ENCODE data around the gene PTGER3.

PTGER3 gene

DNA sequence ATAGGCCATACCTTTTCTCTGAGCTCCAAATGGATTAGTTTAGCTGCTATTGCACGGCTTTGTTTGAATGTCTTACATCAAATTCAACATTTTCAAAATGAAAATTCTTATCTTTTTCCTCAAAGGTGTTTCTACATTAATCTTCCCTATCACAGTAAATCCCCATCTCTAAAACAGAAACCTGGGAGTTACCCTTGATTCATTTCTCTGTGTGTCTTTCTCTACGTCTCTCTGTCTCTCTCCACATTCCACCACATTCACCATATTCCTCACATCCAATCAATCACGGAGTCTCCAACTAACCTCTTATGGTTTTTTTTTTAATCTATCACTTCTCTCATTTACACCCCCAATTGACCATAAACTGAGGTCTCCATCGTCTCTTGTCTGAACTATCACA, 24.1 kb downstream of the PTGER3 start:
- no peaks in the 10 kb centered on the region for H3K36me3 ChIP-seq
- no peak overlapping the region for H3K4me3 ChIP-seq (ENCODE audit: low read depth in 1 of 2, low read length in 1 of 2)
- H3K27me3 ChIP-seq, result no peaks in the 10 kb centered on the region
- H3K4me1 ChIP-seq (ENCODE audit: control insufficient read depth in 1 of 2, insufficient read depth in 1 of 2, low read depth in 1 of 2, low read length in 1 of 2), result no peaks in the 10 kb centered on the region
- H3K9me3 ChIP-seq, result no peaks in the 10 kb centered on the region
- TF ChIP-seq, protein P1, sequence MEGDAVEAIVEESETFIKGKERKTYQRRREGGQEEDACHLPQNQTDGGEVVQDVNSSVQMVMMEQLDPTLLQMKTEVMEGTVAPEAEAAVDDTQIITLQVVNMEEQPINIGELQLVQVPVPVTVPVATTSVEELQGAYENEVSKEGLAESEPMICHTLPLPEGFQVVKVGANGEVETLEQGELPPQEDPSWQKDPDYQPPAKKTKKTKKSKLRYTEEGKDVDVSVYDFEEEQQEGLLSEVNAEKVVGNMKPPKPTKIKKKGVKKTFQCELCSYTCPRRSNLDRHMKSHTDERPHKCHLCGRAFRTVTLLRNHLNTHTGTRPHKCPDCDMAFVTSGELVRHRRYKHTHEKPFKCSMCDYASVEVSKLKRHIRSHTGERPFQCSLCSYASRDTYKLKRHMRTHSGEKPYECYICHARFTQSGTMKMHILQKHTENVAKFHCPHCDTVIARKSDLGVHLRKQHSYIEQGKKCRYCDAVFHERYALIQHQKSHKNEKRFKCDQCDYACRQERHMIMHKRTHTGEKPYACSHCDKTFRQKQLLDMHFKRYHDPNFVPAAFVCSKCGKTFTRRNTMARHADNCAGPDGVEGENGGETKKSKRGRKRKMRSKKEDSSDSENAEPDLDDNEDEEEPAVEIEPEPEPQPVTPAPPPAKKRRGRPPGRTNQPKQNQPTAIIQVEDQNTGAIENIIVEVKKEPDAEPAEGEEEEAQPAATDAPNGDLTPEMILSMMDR (IDR thresholded peaks at IDR 0.05), result no peak
- no peak overlapping the region for H3K27ac ChIP-seq

DNA sequence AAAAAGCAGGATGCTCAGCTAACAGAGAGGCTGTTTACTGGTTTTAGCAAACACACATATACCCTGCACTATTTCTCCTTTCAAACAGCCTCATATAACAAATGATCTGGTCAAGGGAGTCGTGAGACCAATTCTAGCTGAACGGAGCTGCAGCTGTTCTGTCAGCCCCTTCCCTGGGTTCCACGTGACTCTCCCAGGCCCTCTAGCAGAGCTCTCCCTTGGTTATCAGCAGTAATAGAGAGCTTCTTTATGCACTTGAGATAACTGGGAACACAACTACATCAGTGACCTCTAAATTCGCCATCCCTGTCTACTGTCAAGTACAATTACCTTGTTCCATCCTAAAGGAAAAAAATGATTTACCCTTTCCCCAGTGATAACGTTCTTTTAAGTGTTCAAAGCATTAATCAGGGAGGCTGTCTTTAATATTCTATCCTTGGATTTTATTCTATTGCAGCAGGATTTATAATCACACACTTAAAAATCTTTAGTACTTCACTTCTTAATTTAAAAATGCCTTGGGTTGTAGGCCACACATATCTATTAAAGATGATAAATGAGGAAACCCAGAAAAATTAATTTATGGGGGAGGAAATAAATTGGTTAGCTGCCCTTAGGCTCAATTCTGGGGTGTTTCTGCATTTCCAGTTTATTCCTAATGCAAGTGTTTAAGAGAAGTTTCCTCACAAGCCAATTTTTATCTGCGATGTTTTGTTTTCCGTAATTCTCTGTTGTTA, 28.2 kb downstream of the PTGER3 start:
- H3K4me3 ChIP-seq (ENCODE audit: low read depth in 1 of 2, low read length in 1 of 2), result no peak overlapping the region
- no peak overlapping the region for H3K27ac ChIP-seq
- no peaks in the 10 kb centered on the region for H3K27me3 ChIP-seq
- TF ChIP-seq, protein P1 (IDR thresholded peaks at IDR 0.05), result no peak
- no peaks in the 10 kb centered on the region for H3K36me3 ChIP-seq
- no peaks in the 10 kb centered on the region for H3K4me1 ChIP-seq (ENCODE audit: control insufficient read depth in 1 of 2, insufficient read depth in 1 of 2, low read depth in 1 of 2, low read length in 1 of 2)
- no peaks in the 10 kb centered on the region for H3K9me3 ChIP-seq

DNA sequence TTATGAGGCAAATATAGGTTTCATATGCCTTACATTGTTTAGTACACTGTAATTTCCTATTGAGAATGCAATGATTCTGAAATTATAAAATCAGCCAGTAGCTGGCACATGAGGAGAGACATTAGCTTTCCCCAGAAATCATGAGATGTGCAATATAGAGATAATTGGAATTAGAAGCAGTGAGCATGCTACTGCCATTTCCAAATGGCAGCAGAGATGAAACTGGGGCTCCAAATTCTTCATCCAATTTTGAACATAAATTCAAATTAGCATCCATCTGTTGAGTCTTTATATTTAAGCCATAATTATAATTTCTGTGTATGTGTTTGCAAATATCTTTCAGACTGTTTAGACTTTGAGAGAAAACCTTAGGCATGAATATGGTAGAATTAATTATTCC, 28.8 kb downstream of the PTGER3 start:
- H3K36me3 ChIP-seq, result no peaks in the 10 kb centered on the region
- no peaks in the 10 kb centered on the region for H3K4me1 ChIP-seq (ENCODE audit: control insufficient read depth in 1 of 2, insufficient read depth in 1 of 2, low read depth in 1 of 2, low read length in 1 of 2)
- H3K27ac ChIP-seq, result no peak overlapping the region
- no peaks in the 10 kb centered on the region for H3K27me3 ChIP-seq
- H3K9me3 ChIP-seq, result no peaks in the 10 kb centered on the region
- H3K4me3 ChIP-seq (ENCODE audit: low read depth in 1 of 2, low read length in 1 of 2), result no peak overlapping the region
- TF ChIP-seq, protein P1 (IDR thresholded peaks at IDR 0.05), result no peak

DNA sequence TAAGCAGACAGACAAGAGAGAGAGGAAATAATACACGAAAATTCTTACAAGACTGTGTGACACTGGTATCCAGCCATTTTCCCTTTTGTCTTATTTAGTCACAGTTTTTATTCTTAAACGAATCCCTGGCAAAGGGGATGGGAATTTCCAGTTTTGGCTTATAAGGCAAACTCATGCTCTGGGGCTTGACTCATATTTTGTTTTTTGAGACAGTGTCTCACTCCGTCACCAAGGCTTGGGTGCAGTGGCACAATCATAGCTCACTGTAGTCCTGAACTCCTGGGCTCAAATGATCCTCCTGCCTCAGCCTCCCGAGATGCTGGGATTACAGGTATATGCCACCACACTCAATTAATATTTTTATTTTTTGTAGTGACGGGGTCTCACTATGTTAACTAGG, 31.9 kb downstream of the PTGER3 start:
- no peak overlapping the region for H3K4me3 ChIP-seq (ENCODE audit: low read depth in 1 of 2, low read length in 1 of 2)
- no peaks in the 10 kb centered on the region for H3K36me3 ChIP-seq
- H3K27me3 ChIP-seq, result no peaks in the 10 kb centered on the region
- no peaks in the 10 kb centered on the region for H3K9me3 ChIP-seq
- no peaks in the 10 kb centered on the region for H3K4me1 ChIP-seq (ENCODE audit: control insufficient read depth in 1 of 2, insufficient read depth in 1 of 2, low read depth in 1 of 2, low read length in 1 of 2)
- TF ChIP-seq, protein P1 (IDR thresholded peaks at IDR 0.05), result no peak
- no peak overlapping the region for H3K27ac ChIP-seq

DNA sequence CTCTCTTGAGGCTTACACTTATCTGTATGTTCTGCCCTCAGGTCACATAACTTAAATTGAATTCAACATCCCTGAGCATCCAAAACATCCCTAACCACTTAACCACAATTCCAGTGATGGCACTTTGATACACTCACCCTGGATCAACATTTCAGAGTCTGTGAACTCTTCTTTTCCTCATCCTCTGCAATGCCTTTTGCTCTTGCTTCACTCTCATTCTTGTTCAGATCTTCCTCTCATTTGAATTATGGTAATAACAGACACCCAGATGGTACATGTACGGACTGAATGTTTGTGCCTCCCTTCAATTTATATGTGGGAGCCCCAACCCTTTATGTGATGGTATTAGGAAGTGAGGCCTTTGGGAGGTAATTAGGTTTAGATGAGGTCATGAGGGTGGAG, 33.4 kb downstream of the PTGER3 start:
- no peaks in the 10 kb centered on the region for H3K9me3 ChIP-seq
- no peaks in the 10 kb centered on the region for H3K36me3 ChIP-seq
- no peak overlapping the region for H3K4me3 ChIP-seq (ENCODE audit: low read depth in 1 of 2, low read length in 1 of 2)
- H3K4me1 ChIP-seq (ENCODE audit: control insufficient read depth in 1 of 2, insufficient read depth in 1 of 2, low read depth in 1 of 2, low read length in 1 of 2), result no peaks in the 10 kb centered on the region
- TF ChIP-seq, protein P1 (IDR thresholded peaks at IDR 0.05), result no peak
- no peaks in the 10 kb centered on the region for H3K27me3 ChIP-seq
- no peak overlapping the region for H3K27ac ChIP-seq

Data from neutrophil (primary cell).